Measurements from ENCODE around the gene S1PR5. TPM values are rescaled to one million over a fixed set of nuclear protein-coding genes. Genes with fewer than 3 reads are reported as not detected.
A peak's percentile ranks its signal among the peaks of the same experiment; 100 is the strongest.

Gene S1PR5
- total and polyA plus RNA-seq, 9 of the 15 experiments (the other 6 are each of a cell fraction or from before 2014, with no cell fraction given), result 0.03 to 0.54 (median 0.35) TPM; not detected in 4

DNA sequence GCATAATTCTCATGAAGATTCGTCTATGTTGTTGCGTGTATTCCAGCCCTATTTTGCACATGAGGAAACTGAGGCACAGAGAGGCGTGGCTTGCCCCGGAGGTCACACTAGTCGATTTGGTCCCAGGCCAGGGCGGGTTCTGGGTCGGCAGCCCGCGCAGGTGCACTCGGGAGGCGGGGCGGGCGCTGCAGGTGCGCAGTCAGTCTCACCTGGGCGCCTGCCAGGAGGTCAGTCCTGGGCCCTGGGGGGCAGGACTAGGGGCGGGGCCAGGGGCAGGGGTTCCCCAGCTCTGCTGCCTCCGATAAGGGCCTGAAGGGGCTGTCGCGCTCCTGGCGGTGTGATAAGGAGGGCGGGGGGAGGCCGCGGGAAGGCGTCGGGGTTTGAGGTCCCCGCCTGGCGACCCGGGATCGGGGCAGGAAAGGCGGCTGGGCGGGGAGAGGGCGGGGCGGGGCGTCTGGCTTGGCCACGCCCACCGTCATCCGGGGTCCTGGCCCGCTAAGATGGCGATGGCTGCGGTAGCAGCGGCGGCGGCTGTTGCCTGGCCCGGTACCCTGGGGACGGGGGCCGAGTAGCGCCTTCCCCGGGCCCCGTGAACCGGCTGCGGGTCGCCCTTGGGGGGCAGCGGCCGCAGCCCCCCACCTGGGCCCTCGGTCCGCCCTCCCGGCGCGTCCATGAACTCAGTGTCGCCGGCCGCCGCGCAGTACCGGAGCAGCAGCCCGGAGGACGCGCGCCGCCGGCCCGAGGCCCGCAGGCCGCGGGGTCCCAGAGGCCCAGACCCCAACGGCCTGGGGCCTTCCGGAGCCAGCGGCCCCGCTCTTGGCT lies 26.4 kb upstream of the S1PR5 start, which contains the start of gene ATG4D (continued):
- TF ChIP-seq, protein P1, sequence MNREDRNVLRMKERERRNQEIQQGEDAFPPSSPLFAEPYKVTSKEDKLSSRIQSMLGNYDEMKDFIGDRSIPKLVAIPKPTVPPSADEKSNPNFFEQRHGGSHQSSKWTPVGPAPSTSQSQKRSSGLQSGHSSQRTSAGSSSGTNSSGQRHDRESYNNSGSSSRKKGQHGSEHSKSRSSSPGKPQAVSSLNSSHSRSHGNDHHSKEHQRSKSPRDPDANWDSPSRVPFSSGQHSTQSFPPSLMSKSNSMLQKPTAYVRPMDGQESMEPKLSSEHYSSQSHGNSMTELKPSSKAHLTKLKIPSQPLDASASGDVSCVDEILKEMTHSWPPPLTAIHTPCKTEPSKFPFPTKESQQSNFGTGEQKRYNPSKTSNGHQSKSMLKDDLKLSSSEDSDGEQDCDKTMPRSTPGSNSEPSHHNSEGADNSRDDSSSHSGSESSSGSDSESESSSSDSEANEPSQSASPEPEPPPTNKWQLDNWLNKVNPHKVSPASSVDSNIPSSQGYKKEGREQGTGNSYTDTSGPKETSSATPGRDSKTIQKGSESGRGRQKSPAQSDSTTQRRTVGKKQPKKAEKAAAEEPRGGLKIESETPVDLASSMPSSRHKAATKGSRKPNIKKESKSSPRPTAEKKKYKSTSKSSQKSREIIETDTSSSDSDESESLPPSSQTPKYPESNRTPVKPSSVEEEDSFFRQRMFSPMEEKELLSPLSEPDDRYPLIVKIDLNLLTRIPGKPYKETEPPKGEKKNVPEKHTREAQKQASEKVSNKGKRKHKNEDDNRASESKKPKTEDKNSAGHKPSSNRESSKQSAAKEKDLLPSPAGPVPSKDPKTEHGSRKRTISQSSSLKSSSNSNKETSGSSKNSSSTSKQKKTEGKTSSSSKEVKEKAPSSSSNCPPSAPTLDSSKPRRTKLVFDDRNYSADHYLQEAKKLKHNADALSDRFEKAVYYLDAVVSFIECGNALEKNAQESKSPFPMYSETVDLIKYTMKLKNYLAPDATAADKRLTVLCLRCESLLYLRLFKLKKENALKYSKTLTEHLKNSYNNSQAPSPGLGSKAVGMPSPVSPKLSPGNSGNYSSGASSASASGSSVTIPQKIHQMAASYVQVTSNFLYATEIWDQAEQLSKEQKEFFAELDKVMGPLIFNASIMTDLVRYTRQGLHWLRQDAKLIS (CRISPR knock-in tag; IDR thresholded peaks at IDR 0.05), result no peak
- TF ChIP-seq NELFE (IDR thresholded peaks at IDR 0.05; ENCODE audit: insufficient read depth, insufficient read length) (no peak), SAP30 (IDR thresholded peaks at IDR 0.05; ENCODE audit: borderline replicate concordance, insufficient read depth, low read depth, low read length, poor library complexity, severe bottlenecking) (no peak), MAFK (IDR thresholded peaks at IDR 0.05; ENCODE audit: low read length) (no peak), CBX5 (IDR thresholded peaks at IDR 0.05; ENCODE audit: borderline replicate concordance, low read depth) (no peak), ATF6 (CRISPR knock-in tag; IDR thresholded peaks at IDR 0.05) (peak; percentile 59; the same call in 1 of the 2 replicates), POLR3A (IDR thresholded peaks at IDR 0.05; ENCODE audit: borderline replicate concordance, extremely low read depth, insufficient read depth, insufficient read length) (no peak)
- TF ChIP-seq, protein P2, sequence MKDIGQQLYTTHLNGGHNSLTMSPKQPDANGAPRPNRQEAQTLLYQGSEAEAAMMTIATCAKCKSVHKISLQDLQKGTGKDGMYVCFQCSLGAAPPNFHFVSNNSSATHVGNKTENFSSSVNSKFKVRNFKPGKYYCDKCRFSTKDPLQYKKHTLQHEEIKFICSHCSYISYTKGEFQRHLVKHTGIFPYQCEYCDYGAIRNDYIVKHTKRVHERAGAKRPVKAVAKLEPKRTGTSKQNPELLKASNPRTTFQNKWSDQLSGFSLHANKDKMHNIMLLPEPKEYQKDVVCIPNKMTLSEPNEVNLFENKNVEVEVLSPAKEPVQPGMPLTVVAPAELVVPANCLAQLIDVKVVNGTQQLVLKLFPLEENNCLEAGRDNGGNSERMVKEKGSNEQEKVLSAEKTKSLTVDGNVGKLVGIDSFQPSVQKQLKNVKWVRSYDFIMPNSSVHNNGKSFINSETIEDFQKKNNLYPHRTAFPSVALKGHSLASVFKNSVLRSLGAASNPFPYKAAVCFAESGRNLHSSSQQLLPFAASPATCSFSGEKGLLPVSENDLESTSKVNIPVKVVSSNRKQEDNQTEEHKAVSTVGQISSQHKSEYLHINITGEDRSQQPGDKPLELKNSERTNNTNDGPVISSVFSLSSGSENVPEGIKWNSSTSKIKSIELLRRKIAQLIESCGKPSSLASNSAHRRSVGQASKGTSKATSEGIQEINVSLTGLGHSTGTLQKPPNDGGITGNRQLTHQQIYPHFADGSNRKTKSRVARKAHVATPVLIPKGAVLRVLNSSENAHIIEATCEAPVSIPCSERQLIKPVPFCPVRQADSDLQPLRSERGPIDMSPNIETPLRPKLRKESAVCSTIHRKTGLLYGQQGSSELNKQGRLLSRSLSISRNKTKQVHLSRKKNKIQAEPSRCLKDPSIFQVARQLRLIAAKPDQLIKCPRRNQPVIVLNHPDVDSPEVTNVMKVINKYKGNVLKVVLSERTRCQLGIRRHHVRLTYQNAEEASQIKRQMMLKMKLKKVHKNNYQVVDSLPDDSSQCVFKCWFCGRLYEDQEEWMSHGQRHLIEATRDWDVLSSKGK (CRISPR knock-in tag; IDR thresholded peaks at IDR 0.05), result no peak
- TF ChIP-seq, protein P3, sequence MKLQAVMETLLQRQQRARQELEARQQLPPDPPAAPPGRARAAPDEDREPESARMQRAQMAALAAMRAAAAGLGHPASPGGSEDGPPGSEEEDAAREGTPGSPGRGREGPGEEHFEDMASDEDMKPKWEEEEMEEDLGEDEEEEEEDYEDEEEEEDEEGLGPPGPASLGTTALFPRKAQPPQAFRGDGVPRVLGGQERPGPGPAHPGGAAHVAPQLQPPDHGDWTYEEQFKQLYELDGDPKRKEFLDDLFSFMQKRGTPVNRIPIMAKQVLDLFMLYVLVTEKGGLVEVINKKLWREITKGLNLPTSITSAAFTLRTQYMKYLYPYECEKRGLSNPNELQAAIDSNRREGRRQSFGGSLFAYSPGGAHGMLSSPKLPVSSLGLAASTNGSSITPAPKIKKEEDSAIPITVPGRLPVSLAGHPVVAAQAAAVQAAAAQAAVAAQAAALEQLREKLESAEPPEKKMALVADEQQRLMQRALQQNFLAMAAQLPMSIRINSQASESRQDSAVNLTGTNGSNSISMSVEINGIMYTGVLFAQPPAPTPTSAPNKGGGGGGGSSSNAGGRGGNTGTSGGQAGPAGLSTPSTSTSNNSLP (IDR thresholded peaks at IDR 0.05; ENCODE audit: borderline replicate concordance, low read depth, low read length), result no peak
- TF ChIP-seq, protein P4, sequence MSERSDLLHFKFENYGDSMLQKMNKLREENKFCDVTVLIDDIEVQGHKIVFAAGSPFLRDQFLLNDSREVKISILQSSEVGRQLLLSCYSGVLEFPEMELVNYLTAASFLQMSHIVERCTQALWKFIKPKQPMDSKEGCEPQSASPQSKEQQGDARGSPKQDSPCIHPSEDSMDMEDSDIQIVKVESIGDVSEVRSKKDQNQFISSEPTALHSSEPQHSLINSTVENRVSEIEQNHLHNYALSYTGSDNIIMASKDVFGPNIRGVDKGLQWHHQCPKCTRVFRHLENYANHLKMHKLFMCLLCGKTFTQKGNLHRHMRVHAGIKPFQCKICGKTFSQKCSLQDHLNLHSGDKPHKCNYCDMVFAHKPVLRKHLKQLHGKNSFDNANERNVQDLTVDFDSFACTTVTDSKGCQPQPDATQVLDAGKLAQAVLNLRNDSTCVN (CRISPR knock-in tag; IDR thresholded peaks at IDR 0.05), result no peak

Data from K562 (cell line).